ENCODE measurements around the gene SV2C.

Gene SV2C

DNA sequence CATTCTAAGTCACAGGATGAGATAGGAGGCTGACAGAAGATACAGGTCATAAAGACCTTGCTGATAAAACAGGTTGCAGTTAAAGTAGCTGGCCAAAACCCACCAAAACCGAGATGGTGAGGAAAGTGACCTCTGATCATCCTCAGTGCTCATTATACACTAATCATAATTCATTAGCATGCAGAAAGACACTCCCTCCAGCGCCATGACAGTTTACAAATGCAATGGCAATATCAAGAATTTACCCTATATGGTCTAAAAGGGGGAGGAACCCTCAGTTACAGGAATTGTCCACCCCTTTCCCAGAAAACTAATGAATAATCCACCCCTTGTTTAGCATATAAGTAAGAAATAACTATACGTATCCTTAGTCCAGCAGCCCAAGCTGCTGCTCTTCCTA is 256.7 kb downstream of the SV2C start:
- no peak overlapping the region for H3K4me2 ChIP-seq (ENCODE audit: low read length)
- TF ChIP-seq CTCF (IDR thresholded peaks at IDR 0.05) = no peak
- no peaks in the 10 kb centered on the region for H3K79me2 ChIP-seq
- H3K36me3 ChIP-seq (ENCODE audit: control insufficient read depth, insufficient read depth, low read length) = no peaks in the 10 kb centered on the region
- peaks cover 13% of the 10 kb centered on the region for H3K4me1 ChIP-seq
- H3K9ac ChIP-seq = no peak overlapping the region
- no peaks in the 10 kb centered on the region for H3K9me3 ChIP-seq (ENCODE audit: control insufficient read depth, low read length)
- H3K4me3 ChIP-seq (ENCODE audit: low read depth, low read length) = no peak overlapping the region
- no peak overlapping the region for H2AFZ ChIP-seq
- H3K27me3 ChIP-seq (ENCODE audit: control insufficient read depth, insufficient read depth, low read length) = no peaks in the 10 kb centered on the region
- no peak overlapping the region for H3K27ac ChIP-seq

- Histone ChIP-seq H3K4me2 (ENCODE audit: low read length) (no peak overlapping the region), H3K9me3 (ENCODE audit: control insufficient read depth, low read length) (no peaks in the 10 kb centered on the region), H3K4me3 (ENCODE audit: low read depth, low read length) (no peak overlapping the region), H3K79me2 (no peaks in the 10 kb centered on the region), H3K27ac (peak overlapping the region; percentile 45), H3K27me3 (ENCODE audit: control insufficient read depth, insufficient read depth, low read length) (no peaks in the 10 kb centered on the region), H2AFZ (peak overlapping the region; percentile 90), H3K36me3 (ENCODE audit: control insufficient read depth, insufficient read depth, low read length) (no peaks in the 10 kb centered on the region), H3K4me1 (peaks cover 13% of the 10 kb centered on the region), H3K9ac (no peak overlapping the region)
- no peak for TF ChIP-seq CTCF (IDR thresholded peaks at IDR 0.05)
These were observed 258.6 kb downstream of the SV2C start for GRCh38 chr5:76341651-76342334.

GRCh38 chr5:76342474-76342873 is 259.3 kb downstream of the SV2C start:
- no peaks in the 10 kb centered on the region for H3K36me3 ChIP-seq (ENCODE audit: control insufficient read depth, insufficient read depth, low read length)
- no peak overlapping the region for H3K9ac ChIP-seq
- peak overlapping the region; percentile 90 for H2AFZ ChIP-seq
- H3K4me2 ChIP-seq (ENCODE audit: low read length) = no peak overlapping the region
- no peaks in the 10 kb centered on the region for H3K27me3 ChIP-seq (ENCODE audit: control insufficient read depth, insufficient read depth, low read length)
- H3K79me2 ChIP-seq = no peaks in the 10 kb centered on the region
- no peak for TF ChIP-seq CTCF (IDR thresholded peaks at IDR 0.05)
- H3K4me3 ChIP-seq (ENCODE audit: low read depth, low read length) = no peak overlapping the region
- H3K27ac ChIP-seq = peak overlapping the region; percentile 45
- peaks cover 13% of the 10 kb centered on the region for H3K4me1 ChIP-seq
- H3K9me3 ChIP-seq (ENCODE audit: control insufficient read depth, low read length) = no peaks in the 10 kb centered on the region

DNA sequence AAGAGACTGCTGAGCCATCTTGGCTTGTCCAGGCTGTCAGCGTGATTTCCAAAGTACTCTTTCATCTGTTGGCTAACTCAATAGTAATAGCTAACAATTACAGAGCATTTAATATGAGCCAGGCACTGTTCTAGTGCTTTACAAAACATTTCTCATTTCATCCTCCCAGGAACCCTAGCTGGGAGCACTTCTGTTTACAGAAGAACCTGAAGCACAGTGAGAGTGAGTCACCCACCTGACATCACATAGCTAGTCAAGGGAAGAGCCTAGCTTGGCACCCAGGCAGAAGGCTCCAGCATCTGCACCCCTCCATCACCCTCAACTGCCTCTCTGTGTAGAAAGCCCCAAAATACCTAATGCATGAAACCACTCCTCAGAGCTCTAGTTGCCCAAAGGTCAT is 262.4 kb downstream of the SV2C start:
- Histone ChIP-seq H3K79me2 (no peaks in the 10 kb centered on the region), H3K4me3 (ENCODE audit: low read depth, low read length) (no peak overlapping the region), H2AFZ (no peak overlapping the region), H3K36me3 (ENCODE audit: control insufficient read depth, insufficient read depth, low read length) (no peaks in the 10 kb centered on the region), H3K9me3 (ENCODE audit: control insufficient read depth, low read length) (no peaks in the 10 kb centered on the region), H3K4me2 (ENCODE audit: low read length) (no peak overlapping the region), H3K4me1 (peaks cover 7% of the 10 kb centered on the region), H3K27me3 (ENCODE audit: control insufficient read depth, insufficient read depth, low read length) (no peaks in the 10 kb centered on the region), H3K9ac (no peak overlapping the region), H3K27ac (no peak overlapping the region)
- no peak for TF ChIP-seq CTCF (IDR thresholded peaks at IDR 0.05)

DNA sequence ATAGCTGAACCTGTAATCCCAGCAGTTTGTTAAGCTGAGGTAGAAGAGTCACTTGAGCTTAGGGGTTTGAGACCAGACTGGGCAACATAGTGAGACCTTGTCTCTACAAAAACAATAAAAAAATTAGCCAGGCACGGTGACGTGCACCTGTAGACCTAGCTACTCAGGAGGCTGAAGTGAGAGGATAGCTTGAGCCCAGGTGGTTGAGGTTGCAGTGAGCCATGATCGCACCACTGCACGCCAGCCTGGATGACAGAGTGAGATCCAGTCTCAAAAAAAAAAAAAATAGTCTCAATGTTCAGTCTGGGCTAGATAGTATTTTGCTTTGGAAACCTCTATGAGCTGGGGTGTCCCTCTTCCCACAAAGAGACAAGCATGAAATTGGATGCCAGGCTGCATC is 268.0 kb downstream of the SV2C start:
- H3K9ac ChIP-seq = no peak overlapping the region
- no peaks in the 10 kb centered on the region for H3K79me2 ChIP-seq
- TF ChIP-seq CTCF (IDR thresholded peaks at IDR 0.05) = no peak
- H3K4me1 ChIP-seq = no peaks in the 10 kb centered on the region
- no peak overlapping the region for H2AFZ ChIP-seq
- no peak overlapping the region for H3K4me3 ChIP-seq (ENCODE audit: low read depth, low read length)
- H3K36me3 ChIP-seq (ENCODE audit: control insufficient read depth, insufficient read depth, low read length) = no peaks in the 10 kb centered on the region
- H3K27me3 ChIP-seq (ENCODE audit: control insufficient read depth, insufficient read depth, low read length) = no peaks in the 10 kb centered on the region
- H3K27ac ChIP-seq = no peak overlapping the region
- no peak overlapping the region for H3K4me2 ChIP-seq (ENCODE audit: low read length)
- H3K9me3 ChIP-seq (ENCODE audit: control insufficient read depth, low read length) = no peaks in the 10 kb centered on the region
